Measurements from ENCODE around the gene PLEKHA4.

- TF ChIP-seq CTCF (IDR thresholded peaks at IDR 0.05) (no peak), POLR2A (IDR thresholded peaks at IDR 0.05) (no peak)
Measured at GRCh38 chr19:48867746-48868113, 687 bp downstream of the PLEKHA4 start.

All from transverse colon (tissue), 3 donors.